GM21423 (cell line): ENCODE data around the gene DTNA.

Experiments
- ATAC-seq: cut with Tn5 transposase; IDR thresholded peaks from one replicate; pipeline ENCODE4 v1.9.1; 2021; ENCODE audit warnings: mild to moderate bottlenecking, moderate library complexity; ENCODE audit not compliant: unreplicated experiment

Gene DTNA

DNA sequence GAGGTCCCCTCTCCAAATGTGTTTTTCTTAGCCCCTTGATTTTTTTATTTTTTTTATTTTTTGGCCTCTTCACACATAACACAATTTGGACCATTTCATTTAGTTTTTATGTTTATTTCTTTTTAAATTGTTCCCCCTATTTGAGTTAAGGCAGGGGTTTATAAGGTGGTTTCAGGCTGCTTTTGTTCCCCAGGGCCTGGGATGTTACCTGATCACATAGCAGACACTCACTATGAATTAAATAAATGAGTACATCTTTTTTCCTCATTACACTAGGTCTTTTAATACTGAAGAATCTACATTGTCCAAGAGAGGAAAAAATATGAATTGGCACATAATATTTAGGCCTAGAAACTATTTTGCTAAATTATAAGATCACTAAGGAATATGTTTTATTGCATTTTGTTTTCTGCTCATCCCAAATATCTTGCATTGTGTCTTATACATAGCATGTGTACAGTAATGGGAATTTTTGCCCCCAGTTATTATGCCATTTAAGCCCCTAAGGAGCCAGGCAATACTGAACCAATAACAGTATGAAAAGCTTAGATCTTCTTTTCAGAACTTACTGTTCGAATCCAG is 218.7 kb downstream of the DTNA start:
- no peak for ATAC-seq

DNA sequence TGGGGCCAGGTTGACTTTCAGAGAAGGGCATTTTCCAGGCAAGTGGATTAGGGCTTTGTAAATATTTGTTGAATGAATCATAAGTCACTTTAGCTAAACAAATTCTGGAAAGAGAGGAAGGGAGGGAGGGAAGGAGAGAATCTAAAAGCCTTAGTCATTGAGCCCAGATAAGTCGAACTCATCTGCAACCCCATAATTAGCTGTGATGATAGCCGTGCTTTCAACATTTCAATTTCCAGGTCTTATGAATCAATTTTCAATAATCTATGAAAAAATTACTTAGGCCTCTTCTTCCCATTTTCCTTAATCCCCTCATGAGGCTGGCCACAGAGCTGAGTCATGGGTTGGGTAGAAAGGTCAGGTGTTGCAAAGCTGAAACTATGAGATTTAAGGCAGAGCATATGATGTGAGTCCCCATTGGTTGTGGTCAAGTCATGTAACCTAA is 219.3 kb downstream of the DTNA start:
- no peak for ATAC-seq

DNA sequence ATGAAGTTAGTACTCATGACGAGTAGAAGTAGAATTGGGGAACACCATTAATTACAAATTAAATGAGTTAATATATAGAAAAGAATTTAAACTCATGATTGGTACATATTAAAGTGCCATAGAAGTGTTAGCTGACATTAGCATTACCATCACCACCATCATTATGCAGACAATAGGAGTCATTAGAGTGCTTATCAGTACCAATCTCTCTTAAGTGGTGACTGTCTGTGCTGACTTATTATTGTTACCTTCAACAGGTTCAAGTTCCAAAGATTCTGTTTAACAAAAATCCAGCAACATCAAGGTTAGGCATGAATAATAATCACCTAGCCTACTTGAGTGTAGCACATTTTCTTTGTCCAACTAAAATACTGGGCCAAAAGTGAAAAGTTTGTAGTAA is 222.3 kb downstream of the DTNA start:
- no peak for ATAC-seq

DNA sequence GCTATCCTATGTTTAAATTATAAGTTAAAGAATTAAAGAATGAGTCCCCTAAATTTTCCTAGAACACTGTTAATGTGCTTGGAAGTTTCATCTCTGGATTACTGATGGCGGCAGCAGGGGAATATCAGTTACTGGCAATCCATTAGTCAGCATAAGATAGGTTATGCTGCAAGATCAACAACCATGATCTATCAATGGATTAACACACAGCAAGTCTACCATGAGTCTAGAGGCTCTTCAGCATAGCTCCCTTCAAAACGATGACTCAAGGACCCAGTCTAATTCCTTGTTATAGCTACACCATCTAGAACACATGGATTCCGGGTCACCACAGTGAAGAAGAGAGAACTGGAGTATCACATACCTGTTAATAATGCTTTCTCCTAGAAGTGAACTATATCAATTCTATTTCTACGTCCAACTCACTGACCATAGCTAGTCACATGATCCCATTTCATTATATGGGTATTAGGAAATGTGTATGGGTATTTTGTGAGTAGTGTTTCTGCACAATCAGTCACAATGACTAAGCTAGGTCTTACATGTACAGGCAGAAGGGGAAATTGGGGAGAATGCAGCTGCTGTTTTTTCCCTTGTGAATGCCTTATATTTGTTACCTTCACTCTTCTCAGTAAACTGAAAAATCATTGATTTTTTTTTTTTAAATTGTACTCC is 222.8 kb downstream of the DTNA start:
- no peak for ATAC-seq

DNA sequence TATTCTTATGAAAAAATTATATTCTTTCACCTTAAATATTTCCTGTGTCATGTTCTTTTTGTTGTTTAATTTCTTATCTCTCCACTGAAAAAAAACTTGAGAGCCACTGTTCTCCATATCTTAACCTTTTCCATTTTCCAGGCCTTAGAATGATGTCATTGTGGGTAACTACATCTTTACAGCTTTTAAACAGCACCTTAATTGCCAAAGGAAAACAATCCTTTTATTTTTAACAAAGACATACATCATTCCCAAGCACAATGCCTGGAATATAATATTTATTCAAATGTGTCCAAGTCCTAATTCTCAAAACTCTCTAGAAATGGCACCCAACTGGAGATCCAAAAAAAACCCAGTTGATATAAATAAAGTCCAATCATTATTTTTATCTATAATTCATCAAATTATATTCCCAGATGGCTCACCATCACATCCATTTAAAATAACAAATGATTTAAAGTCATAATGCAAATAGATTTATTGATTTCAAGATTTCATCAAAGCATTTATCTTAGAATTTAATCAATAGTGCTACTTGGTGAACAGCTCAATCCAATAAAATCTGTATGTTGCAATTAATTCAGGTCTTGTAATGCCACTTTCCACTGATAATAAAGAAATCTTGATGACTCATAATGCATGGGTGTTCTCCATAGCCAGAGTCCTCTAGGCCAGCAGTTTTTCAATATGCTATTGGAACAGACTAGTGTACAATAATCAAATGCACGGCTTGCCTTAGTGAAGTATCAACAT is 224.0 kb downstream of the DTNA start:
- no peak for ATAC-seq

DNA sequence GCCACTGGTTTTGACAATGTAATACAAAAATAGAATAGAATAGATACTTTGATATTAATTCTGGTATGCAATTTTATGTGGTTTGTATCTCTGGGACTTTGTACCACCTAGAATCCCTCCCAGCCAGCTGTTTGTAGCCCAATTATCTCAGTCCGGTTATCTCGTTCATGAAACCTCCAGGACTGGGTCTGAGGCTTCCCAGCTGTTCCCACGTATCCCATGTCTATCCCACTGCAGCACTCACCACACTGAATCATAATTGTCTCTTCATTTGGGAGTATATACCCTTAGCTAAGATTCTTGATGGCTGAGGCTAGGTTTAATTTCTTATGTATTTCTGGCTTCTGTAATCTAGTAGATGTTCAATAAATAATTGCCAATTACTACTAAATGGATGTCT is 226.7 kb downstream of the DTNA start:
- ATAC-seq, result no peak

DNA sequence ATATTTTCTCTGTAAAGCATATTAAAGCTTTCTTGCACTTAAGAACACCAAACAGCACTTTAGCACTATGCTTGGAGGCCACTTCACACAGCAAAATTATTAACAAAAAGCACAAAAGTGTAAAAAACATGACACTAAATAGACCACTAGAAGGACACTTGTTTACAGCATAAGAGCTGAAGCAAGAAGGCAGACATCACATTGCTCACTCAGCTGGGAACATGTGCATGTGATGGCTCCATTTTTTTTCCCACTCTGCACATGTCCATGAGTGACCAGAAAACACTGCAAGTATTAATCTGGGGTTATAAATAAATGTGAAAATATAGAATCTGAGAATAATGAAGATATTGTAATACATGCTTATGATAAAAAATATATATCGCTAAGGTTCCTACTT is 228.0 kb downstream of the DTNA start:
- ATAC-seq, result no peak
